Gastrocnemius medialis (tissue), 4 donors: Measurements from ENCODE around the gene MZB1. TPM values are rescaled to one million over a fixed set of nuclear protein-coding genes. Genes with fewer than 3 reads are reported as not detected.

Experiments
- ATAC-seq, 2 donors: fragments of 150-250 bp; one replicate each; pipeline ENCODE4 v1.9.1; 2016
- DNase-seq, 2 donors: peaks; one replicate each; pipeline ENCODE4 v3.0.0-alpha.2; 2019
- H3K27ac ChIP-seq, 4 donors: fragments of 200-600 bp; sonication (generic); 1 replicate in 1 of 4; 2 replicates in 3 of 4; pipeline ENCODE4 v1.5.1; 2016 to 2018; ENCODE audit warnings: mild to moderate bottlenecking in 2 of 4, moderate library complexity in 1 of 4
- H3K27me3 ChIP-seq, 3 donors: fragments of 200-600 bp; sonication (generic) in 2 of 3; 1 replicate in 1 of 3; 2 replicates in 2 of 3; pipeline versions ENCODE4 v1.5.1 to v1.6.0; 2016 to 2019; ENCODE audit warnings: mild to moderate bottlenecking in 1 of 3, moderate library complexity in 1 of 3
- H3K36me3 ChIP-seq, 2 donors: fragments of 200-600 bp; sonication (generic) in 1 of 2; one replicate each; pipeline ENCODE4 v1.5.1; 2017 to 2018
- H3K4me1 ChIP-seq, 2 donors: fragments of 200-600 bp; sonication (generic) in 1 of 2; one replicate each; pipeline ENCODE4 v1.5.1; 2016 to 2017; ENCODE audit warnings: mild to moderate bottlenecking in 2 of 2
- H3K4me3 ChIP-seq, 4 donors: fragments of 200-600 bp; sonication (generic) in 3 of 4; 1 replicate in 1 of 4; 2 replicates in 3 of 4; pipeline ENCODE4 v1.5.1; 2016 to 2019; ENCODE audit warnings: mild to moderate bottlenecking in 2 of 4
- H3K9me3 ChIP-seq, 3 donors: fragments of 200-600 bp; sonication (generic) in 2 of 3; 1 replicate in 1 of 3; 2 replicates in 2 of 3; pipeline ENCODE4 v1.5.1; 2016 to 2019
- CTCF ChIP-seq, 5 experiments: fragments of 450-650 bp in 3 of 5; fragments of 200-600 bp in 2 of 5; sonication (generic) in 2 of 5; IDR thresholded peaks in 4 of 5; conservative IDR thresholded peaks in 1 of 5; 1 replicate in 4 of 5; 2 replicates in 1 of 5; pipeline ENCODE4 v1.5.1; 2016 to 2019; ENCODE audit warnings: antibody characterized with exemption in 5 of 5, mild to moderate bottlenecking in 3 of 5, moderate library complexity in 3 of 5
- POLR2A ChIP-seq, 2 donors: fragments of 450-650 bp; IDR thresholded peaks; one replicate each; pipeline ENCODE4 v1.6.1; 2017; ENCODE audit warnings: antibody characterized with exemption in 2 of 2, mild to moderate bottlenecking in 2 of 2, moderate library complexity in 2 of 2
- in situ Hi-C, 4 donors: fragments of 200-750 bp; cut with MboI; loops; one replicate each; pipeline versions ENCODE4 v1.15.0 to v1.8.0; 2017; ENCODE audit warnings: low sequenced_read_pairs in 4 of 4
- intact Hi-C: fragments of 100-400 bp; cut with DNase I; formaldehyde crosslinking; loops from one replicate; pipeline ENCODE4 v1.15.1; 2023; ENCODE audit warnings: low total_unique reads
- total RNA-seq, 4 donors: library from RNA; depleted of rRNA; stranded (reverse); fragments of >200 nt; gene quantifications; one replicate each; pipeline versions ENCODE4 v1.1.0 to v1.2.3, GENCODE V29; 2016

The MZB1 gene
- total RNA-seq, 4 donors from 2014 or later, result 0.46 TPM; not detected in 3

DNA sequence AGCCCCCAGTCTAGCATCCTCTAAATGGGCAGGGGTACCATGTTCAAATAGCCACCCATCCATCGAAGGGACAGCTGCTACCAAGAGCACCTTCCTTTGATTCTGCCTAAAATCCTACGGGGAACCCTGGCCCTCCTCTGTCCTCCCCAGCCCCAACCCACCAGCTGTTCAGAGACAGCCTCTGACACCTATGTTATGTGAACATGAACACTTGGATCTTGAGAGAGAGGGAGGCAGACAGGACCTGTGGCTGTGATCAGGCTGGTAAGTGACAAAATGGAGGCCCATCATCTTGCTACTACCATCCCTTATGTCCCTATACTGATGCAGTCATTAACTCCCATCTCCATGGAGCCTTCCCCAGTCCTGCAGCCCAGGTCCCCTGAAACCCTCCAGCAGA, 14.8 kb downstream of the MZB1 start:
- Histone ChIP-seq H3K4me3 (no peak overlapping the region), H3K27me3 (no peaks in the 10 kb centered on the region), H3K4me1 (peaks cover 14 to 25% of the 10 kb centered on the region in 2 donors), H3K36me3 (peaks cover 0 to 19% of the 10 kb centered on the region in 2 donors), H3K27ac (peak overlapping the region in 3 of 4 donors; percentile 80 to 87 (median 86)), H3K9me3 (no peaks in the 10 kb centered on the region)
- TF ChIP-seq POLR2A (IDR thresholded peaks at IDR 0.05) (no peak), CTCF (IDR thresholded peaks at IDR 0.05 in 4 of 5, conservative IDR thresholded peaks at IDR 0.05 in 1 of 5) (no peak)
- DNase-seq, result no peak
- no peak for ATAC-seq
- intact Hi-C loops, result loop anchor here (1.0 kb wide), 1 partner anchor 15 kb away; no protein-coding TSS in a partner anchor
- in situ Hi-C loops, result no loop called here

GRCh38 chr5:139371482-139372435, 18.0 kb downstream of the MZB1 start:
- no peak for DNase-seq
- TF ChIP-seq CTCF (IDR thresholded peaks at IDR 0.05 in 4 of 5, conservative IDR thresholded peaks at IDR 0.05 in 1 of 5) (no peak), POLR2A (IDR thresholded peaks at IDR 0.05) (no peak)
- ATAC-seq, result no peak
- peak overlapping the region; percentile 80 to 87 (median 86) for H3K27ac ChIP-seq
- in situ Hi-C loops (no loop called here), intact Hi-C loops (loop anchor here (2.0 kb wide), 1 partner anchor 29 kb away; no protein-coding TSS in a partner anchor)
- H3K27me3 ChIP-seq, result no peaks in the 10 kb centered on the region
- H3K36me3 ChIP-seq, result peaks cover 0 to 28% of the 10 kb centered on the region in 2 donors
- H3K9me3 ChIP-seq, result no peaks in the 10 kb centered on the region
- H3K4me3 ChIP-seq, result no peak overlapping the region
- peaks cover 26 to 39% of the 10 kb centered on the region in 2 donors for H3K4me1 ChIP-seq

- Histone ChIP-seq H3K9me3 (no peaks in the 10 kb centered on the region), H3K36me3 (peaks cover 0 to 54% of the 10 kb centered on the region in 2 donors), H3K27me3 (no peaks in the 10 kb centered on the region), H3K27ac (peak overlapping the region; percentile 40 to 63 (median 54)), H3K4me1 (peaks cover 23 to 33% of the 10 kb centered on the region in 2 donors), H3K4me3 (no peak overlapping the region)
- in situ Hi-C loops (no loop called here), intact Hi-C loops (no loop called here)
- TF ChIP-seq POLR2A (IDR thresholded peaks at IDR 0.05) (no peak), CTCF (IDR thresholded peaks at IDR 0.05 in 4 of 5, conservative IDR thresholded peaks at IDR 0.05 in 1 of 5) (no peak)
- no peak for ATAC-seq
- DNase-seq, result no peak
Measured at GRCh38 chr5:139369181-139369580, 20.5 kb downstream of the MZB1 start.

DNA sequence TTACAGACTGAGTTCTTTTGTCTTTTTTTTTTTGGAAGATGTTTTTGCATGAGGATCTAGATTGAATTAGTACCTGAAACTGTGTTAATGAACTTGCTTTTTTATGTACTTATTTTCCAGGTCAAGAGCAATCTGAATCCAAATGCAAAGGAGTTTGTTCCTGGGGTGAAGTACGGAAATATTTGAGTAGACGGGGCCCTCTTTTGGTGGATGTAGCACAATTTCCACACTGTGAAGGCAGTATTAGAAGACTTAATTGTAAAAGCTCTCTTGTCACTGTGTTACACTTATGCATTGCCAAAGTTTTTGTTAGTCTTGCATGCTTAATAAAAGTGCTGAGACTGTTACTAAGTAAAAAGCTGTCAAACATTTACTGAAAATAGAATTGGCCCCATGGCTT, 21.1 kb downstream of the MZB1 start:
- no peak overlapping the region for H3K4me3 ChIP-seq
- H3K9me3 ChIP-seq, result no peaks in the 10 kb centered on the region
- intact Hi-C loops (no loop called here), in situ Hi-C loops (no loop called here)
- no peaks in the 10 kb centered on the region for H3K27me3 ChIP-seq
- peaks cover 19 to 28% of the 10 kb centered on the region in 2 donors for H3K4me1 ChIP-seq
- peak overlapping the region; percentile 40 to 63 (median 54) for H3K27ac ChIP-seq
- DNase-seq (no peak), ATAC-seq (no peak)
- peaks cover 0 to 59% of the 10 kb centered on the region in 2 donors for H3K36me3 ChIP-seq
- no peak for TF ChIP-seq CTCF (IDR thresholded peaks at IDR 0.05 in 4 of 5, conservative IDR thresholded peaks at IDR 0.05 in 1 of 5)
- no peak for TF ChIP-seq POLR2A (IDR thresholded peaks at IDR 0.05)
